NCI-H1417 (cell line): Measurements from ENCODE around the gene PFN3.
A peak's percentile ranks its signal among the peaks of the same experiment; 100 is the strongest.
"Not testable (repeated sequence)": the region's sequence is repeated elsewhere in the genome, so short reads cannot be mapped to it uniquely, and the experiment has no call there.

ENCODE experiments used
- DNase-seq, 3 experiments: peaks; one replicate each; lab custom pipeline; 2025; lab: John Stamatoyannopoulos, UW

The PFN3 gene

GRCh38 chr5:177425801-177426565, 25.5 kb upstream of the PFN3 start:
- DNase-seq, result peak; percentile 98 to 100 (median 100)

- DNase-seq, result peak in 1 of 3 experiments; percentile 56
Measured at GRCh38 chr5:177425196-177425800, 24.8 kb upstream of the PFN3 start.

GRCh38 chr5:177423671-177424070, 23.2 kb upstream of the PFN3 start:
- no peak for DNase-seq

GRCh38 chr5:177421062-177421798, 20.8 kb upstream of the PFN3 start:
- no peak for DNase-seq

GRCh38 chr5:177420472-177420871, 20.0 kb upstream of the PFN3 start:
- DNase-seq, result not testable (repeated sequence)

GRCh38 chr5:177419046-177419445, 18.6 kb upstream of the PFN3 start:
- no peak for DNase-seq

- DNase-seq, result not testable (repeated sequence)
Measured at GRCh38 chr5:177417081-177417480, 16.6 kb upstream of the PFN3 start.

GRCh38 chr5:177414481-177414880, 14.0 kb upstream of the PFN3 start:
- DNase-seq, result no peak

- no peak for DNase-seq
Measured at GRCh38 chr5:177412603-177413233, 12.3 kb upstream of the PFN3 start.

- DNase-seq, result no peak
Measured at GRCh38 chr5:177410575-177410974, 10.1 kb upstream of the PFN3 start.

GRCh38 chr5:177409043-177409801, 8.8 kb upstream of the PFN3 start, which contains the start of gene F12:
F12 (minus strand) TSS chr5:177409564; CDS start chr5:177409527, 37 bp downstream.
- DNase-seq, result no peak

GRCh38 chr5:177405805-177406204, 5.3 kb upstream of the PFN3 start:
- no peak for DNase-seq

- no peak for DNase-seq
Measured at GRCh38 chr5:177405312-177405711, 4.9 kb upstream of the PFN3 start.

GRCh38 chr5:177404641-177405179, 4.2 kb upstream of the PFN3 start:
- DNase-seq, result peak in 1 of 3 experiments; percentile 28

GRCh38 chr5:177403792-177404640, 3.6 kb upstream of the PFN3 start:
- DNase-seq, result peak; percentile 54 to 80 (median 76)

GRCh38 chr5:177403102-177403791, 2.8 kb upstream of the PFN3 start:
- peak; percentile 29 to 68 (median 68) for DNase-seq

- DNase-seq, result peak; percentile 80 to 90 (median 82)
Measured at GRCh38 chr5:177402271-177403043, 2.0 kb upstream of the PFN3 start.

- no peak for DNase-seq
Measured at GRCh38 chr5:177397875-177398390, 2.5 kb downstream of the PFN3 start.

GRCh38 chr5:177396807-177397206, 3.7 kb downstream of the PFN3 start:
- DNase-seq, result no peak
